HG02885 (cell line): ENCODE data around the gene TUBAL3.

Experiments
- ATAC-seq: cut with Tn5 transposase; IDR thresholded peaks from one replicate; pipeline ENCODE4 v1.9.1; 2021; ENCODE audit warnings: mild to moderate bottlenecking; ENCODE audit not compliant: unreplicated experiment, poor library complexity

Gene TUBAL3

DNA sequence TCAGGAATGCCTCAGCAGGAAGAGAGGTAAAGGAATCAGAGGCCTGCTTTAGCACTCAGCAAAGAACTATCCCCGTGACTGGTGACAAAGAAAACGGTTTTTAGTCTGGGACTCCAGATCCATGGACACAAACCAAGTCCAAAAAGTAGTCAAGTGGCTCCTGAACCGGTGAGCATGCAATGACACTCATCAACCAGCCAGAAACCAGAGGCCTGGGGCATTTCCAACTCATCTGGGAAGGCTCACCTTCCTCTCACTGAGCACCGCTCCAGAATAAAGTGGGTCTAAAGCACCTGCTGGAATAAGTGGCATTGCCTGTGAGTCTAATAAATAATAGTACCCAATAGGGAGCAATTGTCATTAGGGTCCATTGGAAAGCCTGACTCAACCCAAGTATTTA, 57.7 kb downstream of the TUBAL3 start:
- no peak for ATAC-seq

DNA sequence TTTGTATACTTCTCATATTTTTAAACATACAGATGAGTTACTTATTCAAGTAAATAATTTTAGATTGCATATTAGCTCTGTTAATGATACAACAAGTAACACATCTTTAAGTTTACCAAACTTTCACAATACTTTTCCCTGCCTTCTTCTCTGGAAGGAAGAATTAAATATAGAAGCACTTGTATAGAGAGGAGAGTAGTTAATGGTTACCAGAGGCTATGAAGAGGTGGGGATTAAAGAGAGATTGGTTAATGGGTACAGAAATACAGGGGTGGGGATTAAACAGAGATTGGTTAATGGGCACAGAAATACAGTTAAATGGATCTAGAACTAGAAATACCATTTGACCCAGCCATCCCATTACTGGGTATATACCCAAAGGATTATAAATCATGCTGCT, 59.9 kb downstream of the TUBAL3 start:
- no peak for ATAC-seq

DNA sequence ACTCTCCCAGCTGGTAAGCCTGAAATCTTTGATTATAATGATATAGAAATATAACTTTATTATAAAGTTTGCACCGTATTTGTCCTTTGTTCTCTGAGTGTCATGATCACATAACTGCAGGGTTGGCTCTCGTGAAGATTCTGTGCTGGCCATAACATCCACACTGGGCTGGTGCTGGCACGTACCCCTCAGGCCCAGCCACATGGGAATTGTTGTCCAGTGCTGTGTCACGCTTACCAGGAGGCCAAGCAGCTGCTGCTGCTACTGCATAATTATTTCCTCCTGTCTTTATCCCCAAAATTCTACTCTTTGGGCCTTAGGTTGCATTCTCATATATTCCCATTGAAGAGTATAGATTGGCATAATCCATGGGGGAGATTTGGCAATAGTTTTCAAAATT, 60.6 kb downstream of the TUBAL3 start:
- no peak for ATAC-seq

DNA sequence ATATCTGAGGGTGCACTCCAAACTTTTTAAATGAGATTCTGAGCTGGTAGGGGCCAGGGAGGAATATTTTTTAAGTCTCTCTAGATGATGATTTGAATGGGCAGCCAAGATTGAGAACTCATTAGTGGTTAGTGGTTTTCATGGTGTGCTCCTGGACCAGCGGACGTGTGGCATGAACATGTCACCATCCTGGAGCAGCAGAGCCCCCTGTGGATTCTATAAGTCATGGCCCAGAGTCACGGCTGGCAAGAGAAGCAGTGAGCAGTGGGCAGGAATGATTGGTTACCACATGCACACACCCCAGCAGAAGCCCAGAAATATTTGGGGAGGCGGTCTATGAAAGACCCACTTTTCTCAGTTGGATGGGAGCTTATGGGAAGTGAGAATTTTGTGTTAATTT, 61.1 kb downstream of the TUBAL3 start:
- ATAC-seq: no peak
